Neural cell (in vitro differentiated cells): ENCODE measurements around the gene GALR1. TPM values are rescaled to one million over a fixed set of nuclear protein-coding genes. Genes with fewer than 3 reads are reported as not detected.

Source experiments
- H2AFZ ChIP-seq: fragments of 200-600, 300-800 bp; sonication (generic), shearing (Covaris generic); 2 replicates; pipeline ENCODE4 v1.6.0; 2014; ENCODE audit warnings: low read depth, mild to moderate bottlenecking, antibody characterized with exemption, low read length, moderate library complexity
- H3F3A ChIP-seq: fragments of 200-600 bp; shearing (Covaris generic); 2 replicates; pipeline ENCODE4 v1.6.1; 2016; ENCODE audit warnings: mild to moderate bottlenecking, moderate library complexity, mixed read lengths, antibody characterized with exemption, low read length; ENCODE audit not compliant: insufficient read depth, poor library complexity, severe bottlenecking
- H3K27ac ChIP-seq: fragments of 200-600, 300-800 bp; sonication (generic), shearing (Covaris generic); 2 replicates; pipeline ENCODE4 v1.5.1; 2014; ENCODE audit warnings: mild to moderate bottlenecking, low read length, moderate library complexity
- H3K27me3 ChIP-seq: fragments of 300-800, 200-600 bp; sonication (generic), shearing (Covaris generic); 2 replicates; pipeline ENCODE4 v1.6.0; 2014; ENCODE audit warnings: mild to moderate bottlenecking, low read depth, low read length, moderate library complexity; ENCODE audit not compliant: insufficient read depth
- H3K36me3 ChIP-seq: fragments of 300-800, 200-600 bp; sonication (generic), shearing (Covaris generic); 2 replicates; pipeline ENCODE4 v1.5.1; 2014; ENCODE audit warnings: mild to moderate bottlenecking, antibody characterized with exemption, low read length, moderate library complexity; ENCODE audit not compliant: insufficient read depth
- H3K4me2 ChIP-seq: fragments of 300-800, 200-600 bp; sonication (generic), shearing (Covaris generic); 2 replicates; pipeline ENCODE4 v1.6.0; 2014; ENCODE audit warnings: mild to moderate bottlenecking, low read length
- H3K4me3 ChIP-seq: fragments of 300-800, 200-600 bp; sonication (generic), shearing (Covaris generic); 2 replicates; pipeline ENCODE4 v1.5.1; 2014; ENCODE audit warnings: mild to moderate bottlenecking, low read length, moderate library complexity
- H3K79me2 ChIP-seq: fragments of 200-600 bp; shearing (Covaris generic); replicated peaks from 2 replicates; pipeline ENCODE4 v1.6.0; 2014; ENCODE audit warnings: mild to moderate bottlenecking, low read length, moderate library complexity; ENCODE audit not compliant: insufficient read depth
- H3K9ac ChIP-seq: fragments of 300-800, 200-600 bp; sonication (generic), shearing (Covaris generic); 2 replicates; pipeline ENCODE4 v1.6.1; 2016; ENCODE audit warnings: mild to moderate bottlenecking, low read length, mixed read lengths
- H3K9me2 ChIP-seq: fragments of 200-600 bp; shearing (Covaris generic); 2 replicates; pipeline ENCODE4 v1.6.1; 2016; ENCODE audit warnings: mild to moderate bottlenecking, low read length, mixed read lengths; ENCODE audit not compliant: insufficient read depth
- H3K9me3 ChIP-seq: fragments of 200-600, 300-800 bp; sonication (generic), shearing (Covaris generic); 2 replicates; pipeline ENCODE4 v1.6.1; 2016; ENCODE audit warnings: mild to moderate bottlenecking, mixed run types, low read length, moderate library complexity, mixed read lengths
- H4K20me1 ChIP-seq: fragments of 200-600 bp; shearing (Covaris generic); 2 replicates; pipeline ENCODE4 v1.6.1; 2016; ENCODE audit warnings: mild to moderate bottlenecking, mixed run types; ENCODE audit not compliant: insufficient read depth
- EP300 ChIP-seq: fragments of 450-650 bp; conservative IDR thresholded peaks from 2 replicates; pipeline ENCODE4 v1.6.1; 2014; ENCODE audit warnings: antibody characterized with exemption, mild to moderate bottlenecking, moderate library complexity; ENCODE audit not compliant: poor library complexity, severe bottlenecking
- EZH2 ChIP-seq: fragments of 200-600, 300-800 bp; shearing (Covaris generic), sonication (generic); IDR thresholded peaks from 2 replicates; pipeline ENCODE4 v1.6.1; 2014; ENCODE audit warnings: antibody characterized with exemption, low read length, borderline replicate concordance, mild to moderate bottlenecking; ENCODE audit not compliant: insufficient read depth, poor library complexity, severe bottlenecking
- MXI1 ChIP-seq: fragments of 450-650 bp; conservative IDR thresholded peaks from 2 replicates; pipeline ENCODE4 v1.6.1; 2014; ENCODE audit warnings: antibody characterized with exemption, mild to moderate bottlenecking; ENCODE audit not compliant: poor library complexity, severe bottlenecking
- POLR2AphosphoS5 ChIP-seq: IDR thresholded peaks from 2 replicates; pipeline ENCODE4 v1.6.1; 2012
- RAD21 ChIP-seq: fragments of 450-650 bp; conservative IDR thresholded peaks from 2 replicates; pipeline ENCODE4 v1.6.1; 2014; ENCODE audit warnings: antibody characterized with exemption, mild to moderate bottlenecking, moderate library complexity
- SMC3 ChIP-seq: fragments of 450-650 bp; conservative IDR thresholded peaks from 2 replicates; pipeline ENCODE4 v1.6.1; 2014; ENCODE audit warnings: antibody characterized with exemption, mild to moderate bottlenecking, moderate library complexity; ENCODE audit not compliant: poor library complexity
- TAF1 ChIP-seq: IDR thresholded peaks from 2 replicates; pipeline ENCODE4 v1.6.1; 2012; ENCODE audit warnings: low read depth
- polyA plus RNA-seq: library from polyadenylated mRNA; depleted of rRNA; stranded (reverse); fragments of >200 nt; gene quantifications from 2 replicates; pipeline ENCODE4 v1.2.3, GENCODE V29; 2014
- TF ChIP-seq, protein P1 (sequence below): IDR thresholded peaks from 2 replicates; pipeline ENCODE4 v1.6.1; 2012; ENCODE audit warnings: borderline replicate concordance
- TF ChIP-seq, protein P2 (sequence below): fragments of 450-650 bp; IDR thresholded peaks from 2 replicates; pipeline ENCODE4 v1.5.1; 2014; ENCODE audit warnings: antibody characterized with exemption, mild to moderate bottlenecking, moderate library complexity; ENCODE audit not compliant: poor library complexity, severe bottlenecking

GALR1 gene
- polyA plus RNA-seq, 1 donor from 2014 or later: 0.11 TPM

DNA sequence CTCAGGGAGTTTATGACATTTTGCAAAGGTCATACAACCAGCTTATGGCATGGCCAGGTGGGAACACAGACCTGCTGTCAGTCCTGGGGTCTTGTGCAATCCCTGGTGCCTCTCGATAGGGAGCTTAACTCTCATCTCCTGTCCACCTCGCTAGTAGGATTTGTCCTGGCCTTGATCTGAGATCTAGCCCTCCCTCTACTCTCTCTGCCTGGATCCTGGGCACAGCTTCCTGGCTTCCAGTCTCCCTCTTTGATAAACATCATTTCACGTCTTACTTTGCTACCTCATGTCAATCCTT, 13.8 kb downstream of the GALR1 start:
- Histone ChIP-seq H3K9me3 (no peaks in the 10 kb centered on the region), H3F3A (no peaks in the 10 kb centered on the region), H3K9me2 (no peaks in the 10 kb centered on the region), H3K79me2 (no peaks in the 10 kb centered on the region), H3K27me3 (no peaks in the 10 kb centered on the region), H3K4me2 (no peak overlapping the region), H4K20me1 (no peaks in the 10 kb centered on the region), H2AFZ (no peak overlapping the region), H3K4me3 (no peak overlapping the region), H3K36me3 (no peaks in the 10 kb centered on the region), H3K27ac (no peak overlapping the region), H3K9ac (no peak overlapping the region)
- TF ChIP-seq, protein P1, sequence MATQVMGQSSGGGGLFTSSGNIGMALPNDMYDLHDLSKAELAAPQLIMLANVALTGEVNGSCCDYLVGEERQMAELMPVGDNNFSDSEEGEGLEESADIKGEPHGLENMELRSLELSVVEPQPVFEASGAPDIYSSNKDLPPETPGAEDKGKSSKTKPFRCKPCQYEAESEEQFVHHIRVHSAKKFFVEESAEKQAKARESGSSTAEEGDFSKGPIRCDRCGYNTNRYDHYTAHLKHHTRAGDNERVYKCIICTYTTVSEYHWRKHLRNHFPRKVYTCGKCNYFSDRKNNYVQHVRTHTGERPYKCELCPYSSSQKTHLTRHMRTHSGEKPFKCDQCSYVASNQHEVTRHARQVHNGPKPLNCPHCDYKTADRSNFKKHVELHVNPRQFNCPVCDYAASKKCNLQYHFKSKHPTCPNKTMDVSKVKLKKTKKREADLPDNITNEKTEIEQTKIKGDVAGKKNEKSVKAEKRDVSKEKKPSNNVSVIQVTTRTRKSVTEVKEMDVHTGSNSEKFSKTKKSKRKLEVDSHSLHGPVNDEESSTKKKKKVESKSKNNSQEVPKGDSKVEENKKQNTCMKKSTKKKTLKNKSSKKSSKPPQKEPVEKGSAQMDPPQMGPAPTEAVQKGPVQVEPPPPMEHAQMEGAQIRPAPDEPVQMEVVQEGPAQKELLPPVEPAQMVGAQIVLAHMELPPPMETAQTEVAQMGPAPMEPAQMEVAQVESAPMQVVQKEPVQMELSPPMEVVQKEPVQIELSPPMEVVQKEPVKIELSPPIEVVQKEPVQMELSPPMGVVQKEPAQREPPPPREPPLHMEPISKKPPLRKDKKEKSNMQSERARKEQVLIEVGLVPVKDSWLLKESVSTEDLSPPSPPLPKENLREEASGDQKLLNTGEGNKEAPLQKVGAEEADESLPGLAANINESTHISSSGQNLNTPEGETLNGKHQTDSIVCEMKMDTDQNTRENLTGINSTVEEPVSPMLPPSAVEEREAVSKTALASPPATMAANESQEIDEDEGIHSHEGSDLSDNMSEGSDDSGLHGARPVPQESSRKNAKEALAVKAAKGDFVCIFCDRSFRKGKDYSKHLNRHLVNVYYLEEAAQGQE: no peak
- no peak for TF ChIP-seq POLR2AphosphoS5
- TF ChIP-seq SMC3: no peak
- TF ChIP-seq, protein P2, sequence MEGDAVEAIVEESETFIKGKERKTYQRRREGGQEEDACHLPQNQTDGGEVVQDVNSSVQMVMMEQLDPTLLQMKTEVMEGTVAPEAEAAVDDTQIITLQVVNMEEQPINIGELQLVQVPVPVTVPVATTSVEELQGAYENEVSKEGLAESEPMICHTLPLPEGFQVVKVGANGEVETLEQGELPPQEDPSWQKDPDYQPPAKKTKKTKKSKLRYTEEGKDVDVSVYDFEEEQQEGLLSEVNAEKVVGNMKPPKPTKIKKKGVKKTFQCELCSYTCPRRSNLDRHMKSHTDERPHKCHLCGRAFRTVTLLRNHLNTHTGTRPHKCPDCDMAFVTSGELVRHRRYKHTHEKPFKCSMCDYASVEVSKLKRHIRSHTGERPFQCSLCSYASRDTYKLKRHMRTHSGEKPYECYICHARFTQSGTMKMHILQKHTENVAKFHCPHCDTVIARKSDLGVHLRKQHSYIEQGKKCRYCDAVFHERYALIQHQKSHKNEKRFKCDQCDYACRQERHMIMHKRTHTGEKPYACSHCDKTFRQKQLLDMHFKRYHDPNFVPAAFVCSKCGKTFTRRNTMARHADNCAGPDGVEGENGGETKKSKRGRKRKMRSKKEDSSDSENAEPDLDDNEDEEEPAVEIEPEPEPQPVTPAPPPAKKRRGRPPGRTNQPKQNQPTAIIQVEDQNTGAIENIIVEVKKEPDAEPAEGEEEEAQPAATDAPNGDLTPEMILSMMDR: no peak
- TF ChIP-seq MXI1: no peak
- TF ChIP-seq RAD21: no peak
- TF ChIP-seq TAF1: no peak

DNA sequence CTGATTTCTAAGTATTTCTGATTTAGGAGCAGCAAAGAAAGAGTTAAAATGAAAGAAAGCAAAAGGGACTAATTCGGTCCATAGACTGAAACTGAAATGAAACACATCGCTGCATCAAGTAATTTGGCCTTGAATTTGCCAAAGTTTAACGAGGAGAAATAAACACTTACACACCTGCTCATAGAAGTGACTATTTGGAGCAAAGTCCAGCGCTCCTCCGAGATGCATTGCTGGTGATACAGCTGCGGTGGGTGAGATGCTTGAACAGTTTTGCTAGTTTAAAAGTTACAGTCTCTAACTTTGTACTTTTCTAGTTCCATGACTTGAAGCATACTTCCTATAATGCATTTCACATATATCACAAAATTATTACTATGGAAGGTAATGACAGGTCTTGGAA, 18.3 kb downstream of the GALR1 start:
- Histone ChIP-seq H3K9ac (no peak overlapping the region), H3K27ac (no peak overlapping the region), H3K4me3 (no peak overlapping the region), H4K20me1 (no peaks in the 10 kb centered on the region), H3K36me3 (no peaks in the 10 kb centered on the region), H3F3A (no peaks in the 10 kb centered on the region), H3K9me2 (no peaks in the 10 kb centered on the region), H3K4me2 (no peak overlapping the region), H2AFZ (no peak overlapping the region), H3K27me3 (no peaks in the 10 kb centered on the region), H3K79me2 (no peaks in the 10 kb centered on the region), H3K9me3 (no peaks in the 10 kb centered on the region)
- TF ChIP-seq RAD21 (no peak), POLR2AphosphoS5 (no peak), EZH2 (no peak), EP300 (no peak), SMC3 (no peak), MXI1 (no peak), TAF1 (no peak)
- TF ChIP-seq, protein P2: no peak
- TF ChIP-seq, protein P1: no peak
